ENCODE results near the gene IFNL3. TPM values are rescaled to one million over a fixed set of nuclear protein-coding genes. Genes with fewer than 3 reads are reported as not detected.

IFNL3 gene
- total and polyA plus RNA-seq, 8 donors = not detected

- Histone ChIP-seq H3K27ac (no peak overlapping the region), H3K9me3 (no peaks in the 10 kb centered on the region), H3K36me3 (no peaks in the 10 kb centered on the region), H3K27me3 (peaks cover 53 to 70% of the 10 kb centered on the region in 2 donors), H3K4me1 (peaks cover 3 to 8% of the 10 kb centered on the region in 2 donors), H3K4me3 (no peak overlapping the region)
- no peak for TF ChIP-seq CTCF (IDR thresholded peaks at IDR 0.05)
- ATAC-seq (no peak), DNase-seq (no peak)
- intact Hi-C loops (cut with DNase I) = no loop called here
Measured at GRCh38 chr19:39261704-39262103, 16.9 kb upstream of the IFNL3 start.

- Histone ChIP-seq H3K4me3 (no peak overlapping the region), H3K9me3 (no peaks in the 10 kb centered on the region), H3K27ac (no peak overlapping the region), H3K27me3 (peaks cover 18 to 47% of the 10 kb centered on the region in 2 donors), H3K36me3 (no peaks in the 10 kb centered on the region), H3K4me1 (no peaks in the 10 kb centered on the region)
- no peak for TF ChIP-seq CTCF (IDR thresholded peaks at IDR 0.05)
- DNase-seq (no peak), ATAC-seq (no peak)
- intact Hi-C loops (cut with DNase I) = no loop called here
Measured at GRCh38 chr19:39257227-39257626, 12.4 kb upstream of the IFNL3 start.

GRCh38 chr19:39254531-39255345 is 9.9 kb upstream of the IFNL3 start:
- no peak for TF ChIP-seq CTCF (IDR thresholded peaks at IDR 0.05)
- Histone ChIP-seq H3K4me3 (no peak overlapping the region), H3K4me1 (no peaks in the 10 kb centered on the region), H3K36me3 (no peaks in the 10 kb centered on the region), H3K9me3 (no peaks in the 10 kb centered on the region), H3K27me3 (peaks cover 4 to 34% of the 10 kb centered on the region in 2 donors), H3K27ac (no peak overlapping the region)
- no peak for DNase-seq
- intact Hi-C loops (cut with DNase I) = no loop called here
- no peak for ATAC-seq

- Histone ChIP-seq H3K4me1 (no peaks in the 10 kb centered on the region), H3K9me3 (no peaks in the 10 kb centered on the region), H3K4me3 (no peak overlapping the region), H3K36me3 (no peaks in the 10 kb centered on the region), H3K27ac (no peak overlapping the region), H3K27me3 (peaks cover 6 to 43% of the 10 kb centered on the region in 2 donors)
- ATAC-seq (no peak), DNase-seq (no peak)
- TF ChIP-seq CTCF (IDR thresholded peaks at IDR 0.05) = no peak
- intact Hi-C loops (cut with DNase I) = no loop called here
Measured at GRCh38 chr19:39253374-39254149, 8.8 kb upstream of the IFNL3 start.

GRCh38 chr19:39252458-39252857 is 7.7 kb upstream of the IFNL3 start:
- no peak overlapping the region for H3K4me3 ChIP-seq
- no peak for ATAC-seq
- no peak for DNase-seq
- peaks cover 0 to 1% of the 10 kb centered on the region in 2 donors for H3K4me1 ChIP-seq
- H3K27me3 ChIP-seq = peaks cover 17 to 54% of the 10 kb centered on the region in 2 donors
- no peak overlapping the region for H3K27ac ChIP-seq
- H3K9me3 ChIP-seq = no peaks in the 10 kb centered on the region
- intact Hi-C loops (cut with DNase I) = no loop called here
- TF ChIP-seq CTCF (IDR thresholded peaks at IDR 0.05) = no peak
- no peaks in the 10 kb centered on the region for H3K36me3 ChIP-seq

Data from left lung (tissue), 10 donors.